ENCODE measurements around the gene TVP23C.
"Not testable (repeated sequence)": the region's sequence is repeated elsewhere in the genome, so short reads cannot be mapped to it uniquely, and the experiment has no call there.

The TVP23C gene

GRCh38 chr17:15563375-15563857 is at the start of gene TVP23C:
TVP23C (minus strand) TSS chr17:15563483; CDS start chr17:15563448, 35 bp downstream.
- POLR2A ChIA-PET, CTCF ChIA-PET: not testable (repeated sequence)
- peak; percentile 58 for DNase-seq (ENCODE audit: extremely low spot score)

DNA sequence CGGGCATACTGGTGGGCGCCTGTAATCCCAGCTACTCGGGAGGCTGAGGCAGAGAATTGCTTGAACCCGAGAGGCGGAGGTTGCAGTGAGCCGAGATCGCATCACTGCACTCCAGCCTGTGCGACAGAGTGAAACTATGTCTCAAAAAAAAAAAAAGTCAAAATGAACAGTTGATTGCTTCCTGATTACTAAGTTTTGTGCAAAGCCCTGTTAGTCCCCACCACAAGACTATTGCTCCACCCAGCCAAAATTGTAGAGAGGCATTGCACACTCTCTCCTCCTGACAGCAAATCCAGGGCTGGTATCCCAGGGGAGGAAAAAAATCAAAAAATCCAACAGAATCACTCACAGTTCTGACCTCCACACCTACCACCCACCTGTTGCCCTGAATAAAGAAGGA is 29.7 kb upstream of the TVP23C start:
- DNase-seq (ENCODE audit: extremely low spot score); CTCF ChIA-PET; POLR2A ChIA-PET: not testable (repeated sequence)

DNA sequence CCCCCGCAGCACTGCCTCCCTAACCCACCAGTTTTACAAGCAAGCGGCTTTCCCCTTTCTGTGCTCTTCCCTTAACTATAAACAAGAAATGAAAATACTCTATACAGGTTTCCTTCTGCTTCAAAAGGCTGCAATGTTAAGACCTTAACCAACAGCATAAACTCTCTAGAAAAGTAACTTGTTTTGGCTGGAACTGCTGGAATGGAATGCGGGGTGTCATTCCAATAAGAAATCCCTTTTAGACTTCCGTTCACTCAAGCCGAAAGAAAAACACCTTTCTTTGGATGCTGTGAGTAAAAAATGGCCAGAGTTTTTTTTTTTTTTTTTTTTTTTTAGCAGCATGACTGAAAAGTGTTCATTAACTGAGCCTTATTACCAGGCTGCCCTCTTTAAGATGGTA is 28.7 kb upstream of the TVP23C start:
- CTCF ChIA-PET, POLR2A ChIA-PET: not testable (repeated sequence)

DNA sequence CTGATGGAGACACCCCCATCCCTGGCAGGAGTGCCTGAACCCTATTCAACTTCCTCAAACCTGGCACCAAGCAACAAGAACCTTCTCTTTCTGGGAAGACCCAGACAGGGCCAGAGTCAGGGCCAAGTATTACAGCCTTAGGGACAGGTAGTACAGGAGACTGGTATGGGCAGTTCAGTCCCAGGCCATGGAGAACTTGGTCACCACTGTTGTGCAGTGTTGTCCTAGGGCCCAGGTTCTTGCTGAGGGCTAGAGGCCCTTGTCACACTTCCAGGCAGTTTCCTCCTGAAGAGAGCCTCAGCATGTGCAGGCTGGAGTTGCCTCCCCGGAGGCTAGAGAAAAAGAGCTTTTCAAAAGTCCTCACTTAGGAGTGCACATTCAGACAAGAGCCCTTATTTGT is 27.6 kb upstream of the TVP23C start:
- POLR2A ChIA-PET; DNase-seq (ENCODE audit: extremely low spot score); CTCF ChIA-PET: not testable (repeated sequence)

More for the DNA sequence above, 28.7 kb upstream of the TVP23C start:
- DNase-seq (ENCODE audit: extremely low spot score) = not testable (repeated sequence)

GRCh38 chr17:15589544-15590536 is 26.6 kb upstream of the TVP23C start:
- DNase-seq (ENCODE audit: extremely low spot score); CTCF ChIA-PET; POLR2A ChIA-PET: not testable (repeated sequence)

GRCh38 chr17:15588017-15588416 is 24.7 kb upstream of the TVP23C start:
- POLR2A ChIA-PET; DNase-seq (ENCODE audit: extremely low spot score); CTCF ChIA-PET: not testable (repeated sequence)

DNA sequence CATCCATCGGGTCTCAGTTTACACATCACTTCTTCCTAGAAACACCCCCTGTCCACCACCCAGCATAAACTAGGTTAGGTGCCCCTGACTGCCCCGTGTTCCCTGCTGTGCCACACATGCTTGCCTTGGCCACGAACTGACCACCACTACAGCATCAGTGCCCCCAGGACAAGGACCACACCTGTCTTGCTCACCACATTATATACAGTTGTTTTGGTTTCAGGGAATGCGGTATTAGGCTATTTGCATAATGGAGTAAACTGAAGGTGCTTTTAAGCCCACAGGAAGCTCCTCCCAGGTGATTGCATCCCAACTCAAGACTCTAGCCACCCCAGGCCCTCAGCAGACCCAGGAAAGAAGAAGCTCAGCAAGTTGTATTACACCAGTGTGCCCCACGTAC is 20.0 kb upstream of the TVP23C start:
- CTCF ChIA-PET; POLR2A ChIA-PET; DNase-seq (ENCODE audit: extremely low spot score): not testable (repeated sequence)

- POLR2A ChIA-PET, CTCF ChIA-PET: not testable (repeated sequence)
Observed at GRCh38 chr17:15581462-15581861, 18.2 kb upstream of the TVP23C start.

DNA sequence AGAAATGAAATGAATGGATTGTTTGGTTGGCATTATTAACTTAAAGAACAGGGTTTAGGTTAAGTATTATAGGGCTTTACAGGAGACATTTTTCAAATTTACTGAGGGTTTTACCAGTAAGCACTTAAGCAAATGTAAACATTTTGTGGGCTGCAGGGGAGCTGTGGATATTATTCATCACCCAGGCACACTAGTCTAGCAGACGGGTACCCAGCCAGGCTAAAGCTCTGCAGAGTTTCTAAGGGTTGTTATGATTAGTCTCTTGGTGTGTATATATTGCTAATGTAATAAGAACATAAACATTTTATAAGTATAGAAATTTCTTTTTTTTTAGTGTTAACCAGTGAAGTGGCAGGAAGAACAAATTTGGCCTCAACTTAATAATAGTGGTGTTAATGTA is 13.6 kb upstream of the TVP23C start:
- CTCF ChIA-PET, POLR2A ChIA-PET: not testable (repeated sequence)

More at GRCh38 chr17:15581462-15581861, 18.2 kb upstream of the TVP23C start:
- DNase-seq (ENCODE audit: extremely low spot score) = not testable (repeated sequence)

GRCh38 chr17:15574660-15575059 is 11.4 kb upstream of the TVP23C start:
- DNase-seq (ENCODE audit: extremely low spot score); POLR2A ChIA-PET; CTCF ChIA-PET: not testable (repeated sequence)

More for the DNA sequence above, 13.6 kb upstream of the TVP23C start:
- DNase-seq (ENCODE audit: extremely low spot score) = not testable (repeated sequence)

GRCh38 chr17:15573870-15574269 is 10.6 kb upstream of the TVP23C start:
- CTCF ChIA-PET; POLR2A ChIA-PET; DNase-seq (ENCODE audit: extremely low spot score): not testable (repeated sequence)

DNA sequence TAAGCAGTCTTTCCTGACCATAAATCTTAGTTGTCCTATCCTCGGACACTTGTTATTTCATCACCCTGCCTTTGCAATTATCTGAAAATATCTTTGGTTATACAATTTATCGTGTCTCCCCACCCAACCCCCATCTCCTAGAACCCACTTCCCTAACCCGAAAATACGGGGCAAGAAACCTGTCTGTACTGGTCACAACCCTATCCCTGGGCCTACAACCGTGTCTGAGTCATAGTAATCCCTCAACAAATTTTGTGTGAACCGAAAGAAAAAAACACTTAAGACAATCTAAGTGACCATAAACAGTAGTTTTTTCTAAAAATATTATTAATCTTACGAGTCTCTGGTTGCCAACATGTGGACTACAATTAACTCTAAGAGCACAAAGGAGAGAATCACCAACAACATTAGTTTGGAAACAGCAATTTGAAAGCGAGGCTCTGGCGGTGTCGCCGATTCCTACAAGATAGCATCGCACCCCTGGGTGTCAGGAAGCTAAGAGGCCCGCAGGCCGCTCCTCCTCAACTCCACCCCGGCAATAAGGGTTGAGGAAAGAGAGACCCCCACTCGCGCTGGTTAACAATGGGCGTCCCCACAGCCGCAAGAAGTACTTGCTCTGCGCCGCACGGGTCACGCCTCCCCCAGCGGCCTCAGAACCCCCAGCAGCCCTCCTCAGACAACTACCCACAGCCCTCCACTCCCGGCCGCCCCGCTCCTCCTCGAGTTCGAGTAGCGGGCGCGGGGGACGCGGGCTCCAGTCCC is 489 bp downstream of the TVP23C start:
- CTCF ChIA-PET; POLR2A ChIA-PET; DNase-seq (ENCODE audit: extremely low spot score): not testable (repeated sequence)

- DNase-seq (ENCODE audit: extremely low spot score); CTCF ChIA-PET; POLR2A ChIA-PET: not testable (repeated sequence)
Observed at GRCh38 chr17:15561439-15561838, 1.8 kb downstream of the TVP23C start.

DNA sequence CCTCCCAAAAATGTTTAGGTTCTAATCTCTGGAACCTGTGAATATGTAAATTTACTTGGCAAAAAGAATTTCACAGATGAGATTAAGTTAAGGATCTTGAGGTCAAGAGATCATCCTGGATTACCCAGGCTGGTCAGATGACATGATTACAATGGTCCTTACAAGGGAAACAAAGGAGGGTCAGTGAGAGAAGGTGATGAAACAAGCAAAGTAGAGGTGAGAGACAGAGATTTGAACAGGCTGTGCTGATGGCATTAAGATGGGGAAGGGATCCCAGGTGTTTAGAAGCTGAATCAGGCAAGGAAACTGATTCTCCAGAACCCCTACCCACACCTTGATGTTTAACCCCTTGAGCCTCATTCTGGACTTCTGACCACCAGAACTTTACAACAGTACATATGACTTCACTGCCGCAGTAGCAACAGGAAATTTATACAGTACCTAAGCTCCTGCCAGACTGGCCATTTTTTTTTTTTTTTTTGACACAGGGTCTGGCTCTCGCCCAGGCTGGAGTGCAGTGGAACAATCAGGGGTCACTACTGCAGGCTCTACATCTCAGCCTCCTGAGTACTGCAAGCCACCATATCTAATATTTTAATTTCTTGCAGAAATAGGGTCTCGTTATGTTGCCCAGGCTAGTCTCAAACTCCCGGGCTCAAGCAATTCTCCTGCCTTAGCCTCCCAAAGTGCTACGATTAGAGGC is 4.7 kb downstream of the TVP23C start:
- DNase-seq (ENCODE audit: extremely low spot score); CTCF ChIA-PET; POLR2A ChIA-PET: not testable (repeated sequence)

- CTCF ChIA-PET, POLR2A ChIA-PET: not testable (repeated sequence)
Observed at GRCh38 chr17:15557334-15557832, 5.9 kb downstream of the TVP23C start.

DNA sequence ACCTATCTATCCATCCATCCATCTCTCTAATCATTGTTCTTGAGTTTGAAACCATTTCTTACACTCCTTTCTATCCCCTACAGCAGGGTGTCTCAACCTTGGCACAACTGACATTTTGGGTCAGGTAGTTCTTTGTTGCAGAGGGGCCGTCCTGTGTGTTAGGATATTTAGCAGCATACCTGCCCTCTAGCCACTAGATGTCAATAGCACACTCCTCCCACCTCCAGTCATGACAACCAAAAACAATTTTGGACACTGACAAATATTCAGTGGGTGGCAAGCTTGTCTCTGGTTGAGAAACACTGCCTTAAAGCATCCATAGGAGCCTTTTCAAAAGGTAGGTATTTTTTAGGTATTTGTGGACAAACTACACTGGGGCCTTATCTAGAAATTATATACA is 10.4 kb downstream of the TVP23C start:
- CTCF ChIA-PET; DNase-seq (ENCODE audit: extremely low spot score); POLR2A ChIA-PET: not testable (repeated sequence)

More at GRCh38 chr17:15557334-15557832, 5.9 kb downstream of the TVP23C start:
- not testable (repeated sequence) for DNase-seq (ENCODE audit: extremely low spot score)

- POLR2A ChIA-PET; CTCF ChIA-PET; DNase-seq (ENCODE audit: extremely low spot score): not testable (repeated sequence)
Observed at GRCh38 chr17:15549552-15549951, 13.7 kb downstream of the TVP23C start.

- POLR2A ChIA-PET; CTCF ChIA-PET; DNase-seq (ENCODE audit: extremely low spot score): not testable (repeated sequence)
Observed at GRCh38 chr17:15546604-15547003, 16.7 kb downstream of the TVP23C start.

Measured in GM10248 (cell line).